Left lung (tissue), 10 donors: Measurements from ENCODE around the gene DELE1. TPM values are rescaled to one million over a fixed set of nuclear protein-coding genes. Genes with fewer than 3 reads are reported as not detected.

Experiments used
- ATAC-seq: fragments of 200-7000 bp; cut with Tn5 transposase; one replicate; pipeline ENCODE4 v1.9.1; 2020; ENCODE audit warnings: moderate library complexity
- DNase-seq, 4 donors: peaks; one replicate each; pipeline ENCODE4 v3.0.0-alpha.2; 2013 to 2020
- H3K27ac ChIP-seq, 2 donors: fragments of 200-600 bp; sonication (generic) in 1 of 2; one replicate each; pipeline versions ENCODE4 v1.5.0 to v1.8.0; 2020 to 2021
- H3K27me3 ChIP-seq, 2 donors: fragments of 200-600 bp; sonication (generic) in 1 of 2; one replicate each; pipeline versions ENCODE4 v1.5.0 to v1.8.0; 2020 to 2021
- H3K36me3 ChIP-seq, 2 donors: fragments of 200-600 bp; sonication (generic) in 1 of 2; one replicate each; pipeline versions ENCODE4 v1.5.0 to v1.8.0; 2020 to 2021
- H3K4me1 ChIP-seq, 2 donors: fragments of 200-600 bp; one replicate each; pipeline ENCODE4 v1.8.0; 2021
- H3K4me3 ChIP-seq, 2 donors: fragments of 200-600 bp; sonication (generic) in 1 of 2; one replicate each; pipeline versions ENCODE4 v1.5.0 to v1.8.0; 2020 to 2021; ENCODE audit warnings: mild to moderate bottlenecking in 1 of 2
- H3K9me3 ChIP-seq, 2 donors: fragments of 200-600 bp; sonication (generic) in 1 of 2; one replicate each; pipeline versions ENCODE4 v1.5.0 to v1.8.0; 2020 to 2021
- intact Hi-C, 2 donors: fragments of 100-400 bp; cut with DNase I; formaldehyde crosslinking; loops; one replicate each; pipeline versions ENCODE4 v1.11.2 to v1.14.2; 2022
- polyA plus RNA-seq, 6 donors: library from polyadenylated mRNA; unstranded; fragments of 120-200 nt; gene quantifications; one replicate each; pipeline ENCODE4 v1.2.1, GENCODE V29; 2013; ENCODE audit not compliant: insufficient read length in 6 of 6
- total RNA-seq, 2 donors: library from RNA; stranded (reverse); fragmentation: NEBNext Ultra II Directional; extraction: Animal tissue kit (Norgen Biotek cat#: 25700); gene quantifications; one replicate each; pipeline ENCODE4 v1.2.1, GENCODE V29; 2021
- TF ChIP-seq, protein P1 (sequence below), 2 donors: fragments of 200-600 bp; sonication (generic) in 1 of 2; IDR thresholded peaks; one replicate each; pipeline versions ENCODE4 v1.5.0 to v1.8.0; 2021; ENCODE audit warnings: antibody characterized with exemption in 2 of 2
- donor health status: DM: no; HTN: yes; CAD: no.
- donor health status: DM: no; HTN: no; CAD: no.

The DELE1 gene
- total and polyA plus RNA-seq, 8 donors = 74.1 to 168 (median 148) TPM

DNA sequence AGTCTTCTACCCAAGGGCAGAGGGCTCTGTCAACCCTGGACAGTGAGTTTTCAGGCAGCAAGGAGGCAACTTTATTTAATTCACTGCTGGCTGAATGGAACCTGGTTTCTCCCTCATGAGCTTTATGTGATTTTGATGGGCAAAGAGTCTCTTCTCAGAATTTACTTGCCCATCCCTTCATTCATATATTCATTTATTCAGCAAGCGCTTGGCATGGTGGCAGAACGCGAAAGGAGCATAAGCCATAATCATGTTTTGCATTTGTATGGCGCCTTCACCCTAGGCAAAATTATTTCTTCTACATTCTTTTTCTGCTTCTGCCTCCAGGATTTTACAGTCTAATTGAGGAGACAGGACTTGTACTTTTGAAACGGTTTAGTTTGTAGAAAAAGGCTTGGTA lies 8.0 kb downstream of the DELE1 start:
- Histone ChIP-seq H3K27me3 (no peaks in the 10 kb centered on the region), H3K9me3 (no peaks in the 10 kb centered on the region), H3K4me3 (no peak overlapping the region), H3K4me1 (peaks cover 0 to 27% of the 10 kb centered on the region in 2 donors), H3K27ac (no peak overlapping the region), H3K36me3 (peaks cover 0 to 100% of the 10 kb centered on the region in 2 donors)
- ATAC-seq = no peak
- no peak for DNase-seq
- intact Hi-C loops = no loop called here
- TF ChIP-seq, protein P1, sequence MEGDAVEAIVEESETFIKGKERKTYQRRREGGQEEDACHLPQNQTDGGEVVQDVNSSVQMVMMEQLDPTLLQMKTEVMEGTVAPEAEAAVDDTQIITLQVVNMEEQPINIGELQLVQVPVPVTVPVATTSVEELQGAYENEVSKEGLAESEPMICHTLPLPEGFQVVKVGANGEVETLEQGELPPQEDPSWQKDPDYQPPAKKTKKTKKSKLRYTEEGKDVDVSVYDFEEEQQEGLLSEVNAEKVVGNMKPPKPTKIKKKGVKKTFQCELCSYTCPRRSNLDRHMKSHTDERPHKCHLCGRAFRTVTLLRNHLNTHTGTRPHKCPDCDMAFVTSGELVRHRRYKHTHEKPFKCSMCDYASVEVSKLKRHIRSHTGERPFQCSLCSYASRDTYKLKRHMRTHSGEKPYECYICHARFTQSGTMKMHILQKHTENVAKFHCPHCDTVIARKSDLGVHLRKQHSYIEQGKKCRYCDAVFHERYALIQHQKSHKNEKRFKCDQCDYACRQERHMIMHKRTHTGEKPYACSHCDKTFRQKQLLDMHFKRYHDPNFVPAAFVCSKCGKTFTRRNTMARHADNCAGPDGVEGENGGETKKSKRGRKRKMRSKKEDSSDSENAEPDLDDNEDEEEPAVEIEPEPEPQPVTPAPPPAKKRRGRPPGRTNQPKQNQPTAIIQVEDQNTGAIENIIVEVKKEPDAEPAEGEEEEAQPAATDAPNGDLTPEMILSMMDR (IDR thresholded peaks at IDR 0.05) = no peak

DNA sequence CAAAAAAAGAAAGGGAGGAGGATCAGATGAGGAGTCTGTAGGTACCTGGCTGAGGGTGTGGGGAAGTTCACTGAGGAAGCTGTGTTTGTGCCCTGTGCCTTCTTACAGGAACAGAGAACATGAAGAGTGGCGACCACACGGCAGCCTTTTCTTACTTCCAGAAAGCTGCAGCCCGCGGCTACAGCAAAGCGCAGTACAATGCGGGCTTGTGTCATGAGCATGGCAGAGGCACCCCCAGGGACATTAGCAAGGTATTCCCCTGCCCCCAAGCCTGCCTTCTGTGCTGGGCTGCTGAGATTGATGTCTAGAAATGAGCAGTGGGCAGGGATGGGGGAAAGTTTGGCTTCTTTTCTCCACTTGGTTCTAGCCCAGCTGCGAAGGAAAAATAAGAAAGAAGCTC lies 9.5 kb downstream of the DELE1 start:
- intact Hi-C loops = no loop called here
- peaks cover 0 to 100% of the 10 kb centered on the region in 2 donors for H3K36me3 ChIP-seq
- no peaks in the 10 kb centered on the region for H3K27me3 ChIP-seq
- H3K9me3 ChIP-seq = no peaks in the 10 kb centered on the region
- TF ChIP-seq, protein P1 (IDR thresholded peaks at IDR 0.05) = no peak
- no peak overlapping the region for H3K4me3 ChIP-seq
- ATAC-seq (no peak), DNase-seq (no peak)
- H3K4me1 ChIP-seq = peaks cover 0 to 12% of the 10 kb centered on the region in 2 donors
- no peak overlapping the region for H3K27ac ChIP-seq

DNA sequence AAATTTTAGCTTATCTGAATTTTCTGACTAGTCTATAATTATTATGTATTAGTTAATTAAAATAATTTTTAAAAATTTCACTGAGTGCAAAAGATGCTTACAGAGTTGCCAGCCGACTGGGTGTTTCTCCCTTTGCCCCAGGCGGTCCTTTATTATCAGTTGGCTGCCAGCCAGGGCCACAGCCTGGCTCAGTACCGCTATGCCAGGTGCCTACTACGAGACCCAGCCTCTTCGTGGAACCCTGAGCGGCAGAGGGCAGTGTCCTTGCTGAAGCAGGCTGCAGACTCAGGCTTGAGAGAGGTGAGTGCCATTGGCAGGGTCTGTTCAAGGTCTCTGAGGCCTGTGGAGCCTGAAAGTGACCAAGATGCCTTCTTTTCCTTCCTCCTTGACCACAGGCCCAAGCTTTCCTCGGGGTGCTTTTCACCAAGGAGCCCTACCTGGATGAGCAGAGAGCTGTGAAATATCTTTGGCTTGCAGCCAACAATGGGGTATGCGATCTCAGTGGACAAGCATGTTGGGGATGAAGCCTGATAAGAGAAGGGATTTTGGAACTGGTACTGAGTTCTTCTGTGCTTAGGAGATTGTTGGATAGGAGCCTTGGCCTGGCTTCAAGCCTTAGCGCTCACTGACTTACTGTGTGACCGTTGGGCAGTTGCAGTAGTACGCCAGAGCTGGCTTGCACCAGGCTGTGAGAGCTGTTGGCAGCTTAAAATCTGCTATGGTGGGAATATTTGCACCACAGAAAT lies 10.6 kb downstream of the DELE1 start:
- peaks cover 0 to 1% of the 10 kb centered on the region in 2 donors for H3K4me1 ChIP-seq
- DNase-seq = no peak
- no peak overlapping the region for H3K27ac ChIP-seq
- no peaks in the 10 kb centered on the region for H3K27me3 ChIP-seq
- no peak overlapping the region for H3K4me3 ChIP-seq
- TF ChIP-seq, protein P1 (IDR thresholded peaks at IDR 0.05) = no peak
- intact Hi-C loops = no loop called here
- peaks cover 0 to 100% of the 10 kb centered on the region in 2 donors for H3K36me3 ChIP-seq
- no peak for ATAC-seq
- H3K9me3 ChIP-seq = no peaks in the 10 kb centered on the region

DNA sequence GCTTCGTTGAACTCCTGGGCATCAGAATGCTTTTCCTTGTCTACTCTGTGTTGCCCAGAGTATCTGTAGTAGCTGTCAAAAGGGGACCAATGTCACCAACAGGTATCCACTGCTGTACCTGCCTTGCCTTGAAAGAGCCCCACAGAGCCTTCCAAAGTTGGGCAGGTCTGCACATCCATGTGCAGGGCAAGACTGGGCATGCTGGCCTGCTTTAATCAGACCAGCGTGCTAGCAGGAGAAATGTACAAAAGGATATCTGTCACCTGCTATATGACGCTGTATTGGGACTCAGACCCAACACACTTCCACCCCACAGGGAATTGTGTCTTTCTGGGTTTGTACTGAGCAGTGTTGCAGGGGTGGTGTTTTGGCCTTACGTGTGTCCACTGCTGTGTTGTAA lies 11.9 kb downstream of the DELE1 start:
- intact Hi-C loops = no loop called here
- peaks cover 0 to 100% of the 10 kb centered on the region in 2 donors for H3K36me3 ChIP-seq
- DNase-seq (no peak), ATAC-seq (no peak)
- H3K27ac ChIP-seq = no peak overlapping the region
- no peaks in the 10 kb centered on the region for H3K9me3 ChIP-seq
- TF ChIP-seq, protein P1 (IDR thresholded peaks at IDR 0.05) = no peak
- no peak overlapping the region for H3K4me3 ChIP-seq
- peaks cover 0 to 4% of the 10 kb centered on the region in 2 donors for H3K4me1 ChIP-seq
- H3K27me3 ChIP-seq = no peaks in the 10 kb centered on the region

DNA sequence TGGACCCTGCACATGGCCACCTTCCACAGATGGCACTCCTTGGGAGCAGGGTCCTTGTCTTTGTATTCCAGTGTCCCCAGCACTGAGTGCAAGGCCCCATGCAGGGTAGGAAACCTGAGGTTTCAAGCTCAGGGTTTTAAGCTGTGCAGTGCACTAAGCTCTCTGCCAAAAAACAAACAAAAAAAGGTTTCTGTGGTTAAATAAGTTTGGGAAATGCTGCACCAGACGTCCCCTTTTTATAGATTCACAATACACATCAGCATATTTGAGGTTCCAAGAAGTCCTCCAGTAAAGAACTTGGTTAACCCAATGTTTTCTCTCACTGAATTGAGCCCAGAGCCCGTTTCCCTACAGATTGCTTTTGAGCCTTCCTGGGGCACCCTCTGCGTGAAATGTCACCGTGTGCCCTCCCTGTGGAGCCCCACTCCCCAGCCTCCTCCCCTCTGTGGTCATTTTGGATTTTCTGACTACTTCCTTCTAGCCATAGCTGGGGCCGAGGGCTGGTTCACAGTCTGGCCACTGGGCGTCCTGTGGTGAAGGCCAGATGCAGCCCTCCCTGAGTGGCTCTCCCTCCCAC lies 17.1 kb downstream of the DELE1 start:
- ATAC-seq (peak; percentile 65), DNase-seq (no peak)
- Histone ChIP-seq H3K36me3 (peaks cover 0 to 49% of the 10 kb centered on the region in 2 donors), H3K27ac (peak overlapping the region; percentile 49 to 68), H3K27me3 (no peaks in the 10 kb centered on the region), H3K9me3 (no peaks in the 10 kb centered on the region), H3K4me1 (peaks cover 4 to 39% of the 10 kb centered on the region in 2 donors), H3K4me3 (no peak overlapping the region)
- intact Hi-C loops = no loop called here
- TF ChIP-seq, protein P1 (IDR thresholded peaks at IDR 0.05) = no peak
